MM.1S (cell line): ENCODE measurements around the gene MYH15.

Experiments used
- DNase-seq: peaks from one replicate; pipeline ENCODE4 v3.0.0-alpha.2; 2015
- H2AFZ ChIP-seq: fragments of 300-600 bp; sonication (generic); 2 replicates; pipeline ENCODE4 v1.6.0; 2016; ENCODE audit warnings: antibody characterized with exemption, low read length
- H3F3A ChIP-seq: fragments of 300-600 bp; sonication (generic); 2 replicates; pipeline ENCODE4 v1.6.1; 2016; ENCODE audit warnings: mild to moderate bottlenecking, antibody characterized with exemption, low read length, moderate library complexity, mixed read lengths; ENCODE audit not compliant: insufficient read depth
- H3K27ac ChIP-seq: fragments of 300-600 bp; sonication (generic); 2 replicates; pipeline ENCODE4 v1.5.1; 2016; ENCODE audit warnings: mild to moderate bottlenecking, low read length
- H3K27me3 ChIP-seq: fragments of 300-600 bp; sonication (generic); replicated peaks from 2 replicates; pipeline ENCODE4 v1.6.0; 2016; ENCODE audit warnings: low read length; ENCODE audit not compliant: insufficient read depth
- H3K36me3 ChIP-seq: fragments of 300-600 bp; sonication (generic); replicated peaks from 2 replicates; pipeline ENCODE4 v1.6.1; 2016; ENCODE audit warnings: mild to moderate bottlenecking, low read length, mixed read lengths; ENCODE audit not compliant: insufficient read depth
- H3K4me1 ChIP-seq: fragments of 300-600 bp; sonication (generic); 2 replicates; pipeline ENCODE4 v1.6.1; 2016; ENCODE audit warnings: low read length, mixed read lengths
- H3K4me2 ChIP-seq: fragments of 300-600 bp; sonication (generic); 2 replicates; pipeline ENCODE4 v1.6.0; 2016; ENCODE audit warnings: low read depth, low read length
- H3K4me3 ChIP-seq: fragments of 300-600 bp; sonication (generic); 2 replicates; pipeline ENCODE4 v1.5.1; 2016; ENCODE audit warnings: low read length, mixed read lengths
- H3K79me2 ChIP-seq: fragments of 300-600 bp; sonication (generic); 2 replicates; pipeline ENCODE4 v1.6.1; 2016; ENCODE audit warnings: mixed run types, low read length, mixed read lengths
- H3K9ac ChIP-seq: fragments of 300-600 bp; sonication (generic); 2 replicates; pipeline ENCODE4 v1.6.1; 2016; ENCODE audit warnings: low read length, mixed read lengths
- H3K9me2 ChIP-seq: fragments of 300-600 bp; sonication (generic); replicated peaks from 2 replicates; pipeline ENCODE4 v1.6.1; 2016; ENCODE audit warnings: mild to moderate bottlenecking, low read length, mixed read lengths; ENCODE audit not compliant: insufficient read depth
- H3K9me3 ChIP-seq: fragments of 300-600 bp; sonication (generic); replicated peaks from 2 replicates; pipeline ENCODE4 v1.6.1; 2016; ENCODE audit warnings: mild to moderate bottlenecking, low read length, mixed read lengths; ENCODE audit not compliant: insufficient read depth
- H4K20me1 ChIP-seq: fragments of 300-600 bp; sonication (generic); 2 replicates; pipeline ENCODE4 v1.6.1; 2016; ENCODE audit warnings: mild to moderate bottlenecking, low read length, moderate library complexity, mixed read lengths; ENCODE audit not compliant: insufficient read depth
- EZH2 ChIP-seq: fragments of 300-600 bp; sonication (generic); optimal IDR thresholded peaks from 2 replicates; pipeline ENCODE3; 2017; ENCODE audit warnings: low read depth, mild to moderate bottlenecking, antibody characterized with exemption, low read length, mixed read lengths
- EZH2phosphoT487 ChIP-seq: fragments of 300-600 bp; sonication (generic); IDR thresholded peaks from 2 replicates; pipeline ENCODE4 v1.6.1; 2018; ENCODE audit warnings: antibody characterized with exemption, low read length
- TF ChIP-seq, protein P1 (sequence below): fragments of 300-600 bp; sonication (generic); IDR thresholded peaks from 2 replicates; pipeline ENCODE4 v1.5.1; 2016; ENCODE audit warnings: antibody characterized with exemption, low read length, mixed read lengths

The MYH15 gene

DNA sequence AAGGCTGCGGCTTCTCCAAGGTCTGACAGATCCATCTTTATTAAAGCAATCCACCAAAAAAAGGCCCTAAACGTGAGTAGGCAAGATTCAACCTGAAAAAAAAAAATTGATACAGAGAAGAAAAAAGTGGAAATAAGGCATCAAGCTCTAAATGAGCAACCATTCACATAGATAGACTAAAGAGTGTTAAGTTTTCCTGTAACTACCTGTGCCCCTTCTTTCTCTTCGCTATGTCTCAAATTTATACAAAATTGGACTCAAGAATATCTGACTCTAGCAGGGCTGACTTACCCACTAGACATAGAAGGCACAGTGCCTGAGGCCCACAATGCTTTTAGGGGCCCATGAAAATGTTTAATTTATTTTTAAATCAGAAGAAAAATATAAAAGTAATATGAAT, at the start of gene MYH15:
Gene MYH15 (minus strand): TSS at position 101 of the 400 bp plus-strand sequence. CDS start 66 bp downstream, at position 35.
- H2AFZ ChIP-seq = no peak within 1 kb of the TSS
- H3K9me3 ChIP-seq = no peaks in the 10 kb centered on the region
- no peak within 1 kb of the TSS for H3K4me3 ChIP-seq
- H3K36me3 ChIP-seq = no peaks in the 10 kb centered on the region
- H3F3A ChIP-seq = no peaks in the 10 kb centered on the region
- no peak for TF ChIP-seq EZH2
- no peak for TF ChIP-seq EZH2phosphoT487
- TF ChIP-seq, protein P1, sequence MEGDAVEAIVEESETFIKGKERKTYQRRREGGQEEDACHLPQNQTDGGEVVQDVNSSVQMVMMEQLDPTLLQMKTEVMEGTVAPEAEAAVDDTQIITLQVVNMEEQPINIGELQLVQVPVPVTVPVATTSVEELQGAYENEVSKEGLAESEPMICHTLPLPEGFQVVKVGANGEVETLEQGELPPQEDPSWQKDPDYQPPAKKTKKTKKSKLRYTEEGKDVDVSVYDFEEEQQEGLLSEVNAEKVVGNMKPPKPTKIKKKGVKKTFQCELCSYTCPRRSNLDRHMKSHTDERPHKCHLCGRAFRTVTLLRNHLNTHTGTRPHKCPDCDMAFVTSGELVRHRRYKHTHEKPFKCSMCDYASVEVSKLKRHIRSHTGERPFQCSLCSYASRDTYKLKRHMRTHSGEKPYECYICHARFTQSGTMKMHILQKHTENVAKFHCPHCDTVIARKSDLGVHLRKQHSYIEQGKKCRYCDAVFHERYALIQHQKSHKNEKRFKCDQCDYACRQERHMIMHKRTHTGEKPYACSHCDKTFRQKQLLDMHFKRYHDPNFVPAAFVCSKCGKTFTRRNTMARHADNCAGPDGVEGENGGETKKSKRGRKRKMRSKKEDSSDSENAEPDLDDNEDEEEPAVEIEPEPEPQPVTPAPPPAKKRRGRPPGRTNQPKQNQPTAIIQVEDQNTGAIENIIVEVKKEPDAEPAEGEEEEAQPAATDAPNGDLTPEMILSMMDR = no peak
- H3K4me2 ChIP-seq = no peak within 1 kb of the TSS
- no peaks in the 10 kb centered on the region for H3K27me3 ChIP-seq
- H3K79me2 ChIP-seq = no peaks in the 10 kb centered on the region
- no peak for DNase-seq
- H3K4me1 ChIP-seq = 0 out of 2 replicates have a peak, but pooled peaks cover 5% of the 10 kb centered on the region
- no peak within 1 kb of the TSS for H3K9ac ChIP-seq
- no peaks in the 10 kb centered on the region for H4K20me1 ChIP-seq
- no peaks in the 10 kb centered on the region for H3K9me2 ChIP-seq
- no peak within 1 kb of the TSS for H3K27ac ChIP-seq

DNA sequence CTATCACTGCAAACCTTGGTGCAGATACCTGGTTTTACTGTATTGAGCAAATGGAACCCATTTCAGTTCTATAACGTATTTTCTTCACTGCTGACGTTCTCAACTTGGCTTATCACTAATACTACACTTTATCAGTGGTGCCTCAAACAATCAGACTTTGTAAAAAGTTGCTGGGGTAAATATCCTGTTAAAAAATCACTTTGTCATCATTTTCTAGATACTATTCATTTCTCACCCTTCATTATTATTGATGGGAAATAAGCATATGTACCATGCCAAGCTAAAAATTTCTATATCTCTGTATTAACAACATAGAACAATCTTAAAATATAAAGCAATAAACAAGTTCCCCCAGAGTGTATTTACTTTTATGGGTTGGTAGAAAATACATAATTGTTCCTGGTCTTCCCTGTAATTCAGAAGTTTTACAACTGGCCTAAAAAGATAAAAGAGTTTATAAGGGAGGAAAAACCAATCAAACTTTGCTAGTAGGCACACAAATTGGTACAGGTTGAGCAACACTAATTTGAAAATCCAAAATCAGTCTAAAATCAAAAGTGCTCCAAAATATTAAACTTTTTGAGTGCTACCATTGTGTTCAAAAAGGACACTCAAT, 45.7 kb upstream of the MYH15 start:
- H2AFZ ChIP-seq = no peak overlapping the region
- TF ChIP-seq, protein P1 = no peak
- no peak for TF ChIP-seq EZH2
- no peak for TF ChIP-seq EZH2phosphoT487
- no peaks in the 10 kb centered on the region for H3F3A ChIP-seq
- no peaks in the 10 kb centered on the region for H4K20me1 ChIP-seq
- H3K9me3 ChIP-seq = no peaks in the 10 kb centered on the region
- H3K36me3 ChIP-seq = no peaks in the 10 kb centered on the region; the same call in 1 of the 2 replicates
- H3K27ac ChIP-seq = no peak overlapping the region
- no peak for DNase-seq
- H3K9ac ChIP-seq = no peak overlapping the region
- no peak overlapping the region for H3K4me2 ChIP-seq
- H3K27me3 ChIP-seq = no peaks in the 10 kb centered on the region
- H3K4me1 ChIP-seq = no peaks in the 10 kb centered on the region
- H3K79me2 ChIP-seq = no peaks in the 10 kb centered on the region
- no peak overlapping the region for H3K4me3 ChIP-seq
- H3K9me2 ChIP-seq = no peaks in the 10 kb centered on the region

DNA sequence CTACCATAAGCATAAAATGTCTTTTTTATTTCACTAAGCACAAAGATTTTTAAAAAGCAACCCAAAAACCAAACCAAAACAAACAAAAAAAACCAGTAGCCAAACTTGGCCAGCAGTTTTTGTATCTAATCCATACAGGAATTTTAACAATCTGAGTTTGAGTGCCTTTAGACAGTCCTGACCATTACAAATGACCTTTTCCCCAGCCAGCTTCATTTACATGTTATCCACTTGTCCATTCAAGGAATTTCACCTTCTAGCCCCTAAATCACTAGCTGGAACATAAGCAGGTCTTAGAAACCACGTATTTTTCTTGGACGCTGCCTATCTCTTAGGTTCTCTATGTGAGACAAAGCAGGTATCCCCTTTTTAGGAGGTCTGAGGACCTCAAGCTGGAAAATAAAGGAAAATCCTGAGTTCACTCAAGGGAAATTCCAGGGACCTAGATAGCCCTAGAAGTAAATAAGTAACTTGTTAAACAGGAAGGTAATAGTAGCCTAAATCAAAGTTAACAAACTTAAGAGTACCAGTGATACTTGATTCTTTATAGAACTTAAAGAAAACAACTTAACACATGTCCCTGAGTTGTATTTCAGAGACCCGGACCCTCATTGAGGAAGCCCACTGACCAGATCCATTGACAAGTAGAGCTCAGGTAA, 44.6 kb upstream of the MYH15 start:
- no peaks in the 10 kb centered on the region for H3F3A ChIP-seq
- no peak overlapping the region for H3K27ac ChIP-seq
- H3K9me2 ChIP-seq = no peaks in the 10 kb centered on the region
- H3K4me1 ChIP-seq = no peaks in the 10 kb centered on the region
- H3K9me3 ChIP-seq = no peaks in the 10 kb centered on the region
- no peaks in the 10 kb centered on the region; the same call in 1 of the 2 replicates for H3K36me3 ChIP-seq
- H4K20me1 ChIP-seq = no peaks in the 10 kb centered on the region
- no peaks in the 10 kb centered on the region for H3K27me3 ChIP-seq
- H2AFZ ChIP-seq = no peak overlapping the region
- no peak for TF ChIP-seq EZH2
- TF ChIP-seq EZH2phosphoT487 = no peak
- TF ChIP-seq, protein P1 = no peak
- no peak overlapping the region for H3K9ac ChIP-seq
- no peak overlapping the region for H3K4me2 ChIP-seq
- no peaks in the 10 kb centered on the region for H3K79me2 ChIP-seq
- no peak for DNase-seq
- H3K4me3 ChIP-seq = no peak overlapping the region
